Stimulated activated memory B cell treated with anti-CD40 and anti-IgM and Interleukin-4, amounts not matched to agents 10 μg/mL and 1 μg/mL and 100 μg/mL, for 72 hours (primary cell): ENCODE results near the gene WDFY4.

Source experiments
- ATAC-seq: fragments of 150-1000 bp; cut with Tn5 transposase; 2 replicates; pipeline ENCODE4 v1.10.0; 2021
- H3K27ac Mint-ChIP-seq: one replicate; pipeline ENCODE4 v1.8.0; 2022; ENCODE audit warnings: mild to moderate bottlenecking, mixed read lengths
- H3K27me3 Mint-ChIP-seq: one replicate; pipeline ENCODE4 v1.8.0; 2022; ENCODE audit warnings: mixed read lengths
- H3K36me3 Mint-ChIP-seq: one replicate; pipeline ENCODE4 v1.8.0; 2022; ENCODE audit warnings: mixed read lengths
- H3K4me1 Mint-ChIP-seq: one replicate; pipeline ENCODE4 v1.8.0; 2022; ENCODE audit warnings: mixed read lengths
- H3K4me3 Mint-ChIP-seq: one replicate; pipeline ENCODE4 v1.8.0; 2022; ENCODE audit warnings: mild to moderate bottlenecking, moderate library complexity, mixed read lengths
- H3K9me3 Mint-ChIP-seq: one replicate; pipeline ENCODE4 v1.8.0; 2022; ENCODE audit warnings: mixed read lengths

WDFY4 gene

GRCh38 chr10:48671914-48672595 is 12.6 kb upstream of the WDFY4 start:
- Mint-ChIP-seq H3K9me3 (no peaks in the 10 kb centered on the region), H3K4me1 (peaks cover 56% of the 10 kb centered on the region), H3K27ac (peak overlapping the region; percentile 98), H3K4me3 (peak overlapping the region; percentile 74), H3K36me3 (no peaks in the 10 kb centered on the region), H3K27me3 (no peaks in the 10 kb centered on the region)
- peak; percentile 77 for ATAC-seq

- Mint-ChIP-seq H3K9me3 (peaks cover under 1% of the 10 kb centered on the region), H3K4me3 (peak overlapping the region; percentile 74), H3K36me3 (peaks cover 1% of the 10 kb centered on the region), H3K27ac (peak overlapping the region; percentile 98), H3K4me1 (peaks cover 53% of the 10 kb centered on the region), H3K27me3 (no peaks in the 10 kb centered on the region)
- ATAC-seq: peak; percentile 1
These were observed 11.9 kb upstream of the WDFY4 start for GRCh38 chr10:48672596-48673265.

- Mint-ChIP-seq H3K4me1 (peaks cover 54% of the 10 kb centered on the region), H3K4me3 (peak overlapping the region; percentile 62), H3K27me3 (no peaks in the 10 kb centered on the region), H3K9me3 (peaks cover 8% of the 10 kb centered on the region), H3K27ac (peak overlapping the region; percentile 77), H3K36me3 (peaks cover 6% of the 10 kb centered on the region)
- no peak for ATAC-seq
These were observed 7.0 kb upstream of the WDFY4 start for GRCh38 chr10:48677625-48678024.

- Mint-ChIP-seq H3K36me3 (peaks cover 6% of the 10 kb centered on the region), H3K4me3 (peak overlapping the region; percentile 62), H3K27ac (peak overlapping the region; percentile 77), H3K4me1 (peaks cover 50% of the 10 kb centered on the region), H3K9me3 (peaks cover 8% of the 10 kb centered on the region), H3K27me3 (no peaks in the 10 kb centered on the region)
- peak; percentile 96 for ATAC-seq
These were observed 6.6 kb upstream of the WDFY4 start for GRCh38 chr10:48678041-48678440.

- H3K4me3 Mint-ChIP-seq: no peak overlapping the region
- ATAC-seq: no peak
- no peaks in the 10 kb centered on the region for H3K27me3 Mint-ChIP-seq
- peaks cover 24% of the 10 kb centered on the region for H3K36me3 Mint-ChIP-seq
- peaks cover 52% of the 10 kb centered on the region for H3K4me1 Mint-ChIP-seq
- peak overlapping the region; percentile 97 for H3K27ac Mint-ChIP-seq
- H3K9me3 Mint-ChIP-seq: peaks cover 8% of the 10 kb centered on the region
These were observed 2.9 kb upstream of the WDFY4 start for GRCh38 chr10:48681740-48682139.

- H3K27ac Mint-ChIP-seq: peak overlapping the region; percentile 97
- H3K9me3 Mint-ChIP-seq: peaks cover 8% of the 10 kb centered on the region
- peaks cover 52% of the 10 kb centered on the region for H3K4me1 Mint-ChIP-seq
These were observed 2.4 kb upstream of the WDFY4 start for GRCh38 chr10:48682265-48682664.

GRCh38 chr10:48683424-48683823 is 1.2 kb upstream of the WDFY4 start:
- Mint-ChIP-seq H3K4me3 (peak overlapping the region; percentile 88), H3K27me3 (no peaks in the 10 kb centered on the region), H3K36me3 (peaks cover 32% of the 10 kb centered on the region), H3K4me1 (peaks cover 52% of the 10 kb centered on the region), H3K9me3 (peaks cover 6% of the 10 kb centered on the region), H3K27ac (peak overlapping the region; percentile 97)
- ATAC-seq: no peak

More at GRCh38 chr10:48682265-48682664, 2.4 kb upstream of the WDFY4 start:
- Mint-ChIP-seq H3K4me3 (peak overlapping the region; percentile 32), H3K36me3 (peaks cover 28% of the 10 kb centered on the region), H3K27me3 (no peaks in the 10 kb centered on the region)
- ATAC-seq: no peak

GRCh38 chr10:48683868-48684267 is 805 bp upstream of the WDFY4 start:
- peak; percentile 70 for ATAC-seq
- peak overlapping the region; percentile 88 for H3K4me3 Mint-ChIP-seq
- H3K27ac Mint-ChIP-seq: peak overlapping the region; percentile 97
- peaks cover 2% of the 10 kb centered on the region for H3K9me3 Mint-ChIP-seq
- H3K27me3 Mint-ChIP-seq: no peaks in the 10 kb centered on the region
- H3K36me3 Mint-ChIP-seq: peaks cover 37% of the 10 kb centered on the region
- peaks cover 52% of the 10 kb centered on the region for H3K4me1 Mint-ChIP-seq

GRCh38 chr10:48684463-48684791 is 246 bp upstream of the WDFY4 start:
- H3K27me3 Mint-ChIP-seq: no peaks in the 10 kb centered on the region
- peaks cover 41% of the 10 kb centered on the region for H3K36me3 Mint-ChIP-seq
- peak overlapping the region; percentile 88 for H3K4me3 Mint-ChIP-seq
- peaks cover 2% of the 10 kb centered on the region for H3K9me3 Mint-ChIP-seq
- peaks cover 55% of the 10 kb centered on the region for H3K4me1 Mint-ChIP-seq
- peak overlapping the region; percentile 97 for H3K27ac Mint-ChIP-seq
- ATAC-seq: no peak

- peak overlapping the region; percentile 88 for H3K4me3 Mint-ChIP-seq
- H3K27ac Mint-ChIP-seq: peak overlapping the region; percentile 97
- ATAC-seq: no peak
- H3K36me3 Mint-ChIP-seq: peaks cover 50% of the 10 kb centered on the region
- H3K9me3 Mint-ChIP-seq: no peaks in the 10 kb centered on the region
- H3K27me3 Mint-ChIP-seq: no peaks in the 10 kb centered on the region
- peaks cover 62% of the 10 kb centered on the region for H3K4me1 Mint-ChIP-seq
These were observed 1.1 kb downstream of the WDFY4 start for GRCh38 chr10:48685731-48686130.

GRCh38 chr10:48690791-48691660 is 6.4 kb downstream of the WDFY4 start:
- Mint-ChIP-seq H3K4me1 (peaks cover 82% of the 10 kb centered on the region), H3K27me3 (no peaks in the 10 kb centered on the region), H3K4me3 (peak overlapping the region; percentile 61), H3K9me3 (no peaks in the 10 kb centered on the region), H3K27ac (peak overlapping the region; percentile 82), H3K36me3 (peaks cover 84% of the 10 kb centered on the region)
- ATAC-seq: no peak

GRCh38 chr10:48691812-48692528 is 7.3 kb downstream of the WDFY4 start:
- Mint-ChIP-seq H3K9me3 (no peaks in the 10 kb centered on the region), H3K27ac (peak overlapping the region; percentile 82), H3K27me3 (no peaks in the 10 kb centered on the region), H3K4me3 (peak overlapping the region; percentile 61), H3K36me3 (peaks cover 84% of the 10 kb centered on the region), H3K4me1 (peaks cover 91% of the 10 kb centered on the region)
- ATAC-seq: no peak

- Mint-ChIP-seq H3K27me3 (no peaks in the 10 kb centered on the region), H3K27ac (peak overlapping the region; percentile 82), H3K9me3 (no peaks in the 10 kb centered on the region), H3K36me3 (peaks cover 85% of the 10 kb centered on the region), H3K4me1 (peaks cover 97% of the 10 kb centered on the region), H3K4me3 (peak overlapping the region; percentile 59)
- ATAC-seq: no peak
These were observed 8.1 kb downstream of the WDFY4 start for GRCh38 chr10:48692748-48693147.

GRCh38 chr10:48693206-48693605 is 8.5 kb downstream of the WDFY4 start:
- no peak for ATAC-seq
- no peaks in the 10 kb centered on the region for H3K27me3 Mint-ChIP-seq
- H3K4me3 Mint-ChIP-seq: peak overlapping the region; percentile 59
- peaks cover 86% of the 10 kb centered on the region for H3K36me3 Mint-ChIP-seq
- peak overlapping the region; percentile 82 for H3K27ac Mint-ChIP-seq
- H3K4me1 Mint-ChIP-seq: peaks cover 97% of the 10 kb centered on the region
- H3K9me3 Mint-ChIP-seq: no peaks in the 10 kb centered on the region
